ENCODE results near the gene MMP17.

Gene MMP17

GRCh38 chr12:131827961-131828534 lies at the start of gene MMP17:
MMP17 (plus strand) TSS chr12:131828393; CDS start chr12:131828495, 102 bp downstream.
- peaks cover 14% of the 10 kb centered on the region for H3K4me1 ChIP-seq (ENCODE audit: control insufficient read depth, insufficient read depth, low read length)
- H3K36me3 ChIP-seq (ENCODE audit: control insufficient read depth, insufficient read depth, low read length) = no peaks in the 10 kb centered on the region
- peak within 1 kb of the TSS; percentile 76 for H3K9ac ChIP-seq (ENCODE audit: low read length)
- H3K9me3 ChIP-seq (ENCODE audit: control insufficient read depth, insufficient read depth, low read depth, low read length) = no peaks in the 10 kb centered on the region
- H3K27ac ChIP-seq (ENCODE audit: low read depth, low read length) = no peak within 1 kb of the TSS
- H3K4me3 ChIP-seq (ENCODE audit: low read depth, low read length) = peak within 1 kb of the TSS; percentile 67
- H3K27me3 ChIP-seq (ENCODE audit: control insufficient read depth, insufficient read depth, low read length) = peaks cover 35% of the 10 kb centered on the region

GRCh38 chr12:131779027-131779426 lies 49.2 kb upstream of the MMP17 start:
- peaks cover 26% of the 10 kb centered on the region for H3K4me1 ChIP-seq (ENCODE audit: control insufficient read depth, insufficient read depth, low read length)
- H3K36me3 ChIP-seq (ENCODE audit: control insufficient read depth, insufficient read depth, low read length) = peaks cover 43% of the 10 kb centered on the region
- no peak overlapping the region for H3K9ac ChIP-seq (ENCODE audit: low read length)
- no peak overlapping the region for H3K4me3 ChIP-seq (ENCODE audit: low read depth, low read length)
- no peaks in the 10 kb centered on the region for H3K27me3 ChIP-seq (ENCODE audit: control insufficient read depth, insufficient read depth, low read length)
- H3K27ac ChIP-seq (ENCODE audit: low read depth, low read length) = no peak overlapping the region
- no peaks in the 10 kb centered on the region for H3K9me3 ChIP-seq (ENCODE audit: control insufficient read depth, insufficient read depth, low read depth, low read length)

- Histone ChIP-seq H3K4me3 (ENCODE audit: low read depth, low read length) (no peak overlapping the region), H3K9me3 (ENCODE audit: control insufficient read depth, insufficient read depth, low read depth, low read length) (no peaks in the 10 kb centered on the region), H3K36me3 (ENCODE audit: control insufficient read depth, insufficient read depth, low read length) (peaks cover 55% of the 10 kb centered on the region), H3K27me3 (ENCODE audit: control insufficient read depth, insufficient read depth, low read length) (no peaks in the 10 kb centered on the region), H3K4me1 (ENCODE audit: control insufficient read depth, insufficient read depth, low read length) (peaks cover 22% of the 10 kb centered on the region), H3K27ac (ENCODE audit: low read depth, low read length) (no peak overlapping the region), H3K9ac (ENCODE audit: low read length) (no peak overlapping the region)
These were observed 46.1 kb upstream of the MMP17 start for GRCh38 chr12:131782061-131782460.

DNA sequence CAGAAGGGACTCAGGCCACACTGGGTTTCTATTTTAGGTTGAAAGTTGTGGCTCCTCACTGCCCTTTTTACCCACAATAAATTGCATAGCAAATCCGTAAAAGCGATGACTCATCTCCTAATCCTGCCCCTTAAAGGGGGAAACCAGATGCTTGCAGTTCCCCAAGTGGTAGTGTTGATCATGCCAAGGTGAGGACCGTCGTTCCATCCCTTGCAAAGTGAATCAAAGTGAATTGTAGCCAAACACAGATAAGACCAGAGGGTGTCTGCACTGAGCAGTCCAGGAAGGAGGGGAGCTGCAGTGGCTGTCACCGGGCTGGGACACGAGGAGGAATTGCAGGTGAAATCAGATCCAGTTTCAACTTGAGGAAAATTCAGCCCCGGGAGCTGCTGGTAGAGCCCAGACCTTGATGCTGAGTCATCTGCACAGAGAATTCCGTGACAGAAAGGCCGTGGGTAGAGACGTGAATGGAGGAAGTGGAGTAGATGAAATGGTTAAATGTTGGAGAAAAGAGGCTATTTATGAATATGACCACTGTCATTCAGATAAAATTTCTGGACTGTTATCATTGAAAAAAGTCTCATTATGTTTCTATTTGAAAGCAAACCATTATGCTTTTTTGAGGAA lies 44.2 kb upstream of the MMP17 start:
- peaks cover 60% of the 10 kb centered on the region for H3K36me3 ChIP-seq (ENCODE audit: control insufficient read depth, insufficient read depth, low read length)
- no peak overlapping the region for H3K4me3 ChIP-seq (ENCODE audit: low read depth, low read length)
- H3K27ac ChIP-seq (ENCODE audit: low read depth, low read length) = no peak overlapping the region
- no peaks in the 10 kb centered on the region for H3K9me3 ChIP-seq (ENCODE audit: control insufficient read depth, insufficient read depth, low read depth, low read length)
- H3K4me1 ChIP-seq (ENCODE audit: control insufficient read depth, insufficient read depth, low read length) = peaks cover 22% of the 10 kb centered on the region
- H3K27me3 ChIP-seq (ENCODE audit: control insufficient read depth, insufficient read depth, low read length) = no peaks in the 10 kb centered on the region
- peak overlapping the region; percentile 35 for H3K9ac ChIP-seq (ENCODE audit: low read length)

DNA sequence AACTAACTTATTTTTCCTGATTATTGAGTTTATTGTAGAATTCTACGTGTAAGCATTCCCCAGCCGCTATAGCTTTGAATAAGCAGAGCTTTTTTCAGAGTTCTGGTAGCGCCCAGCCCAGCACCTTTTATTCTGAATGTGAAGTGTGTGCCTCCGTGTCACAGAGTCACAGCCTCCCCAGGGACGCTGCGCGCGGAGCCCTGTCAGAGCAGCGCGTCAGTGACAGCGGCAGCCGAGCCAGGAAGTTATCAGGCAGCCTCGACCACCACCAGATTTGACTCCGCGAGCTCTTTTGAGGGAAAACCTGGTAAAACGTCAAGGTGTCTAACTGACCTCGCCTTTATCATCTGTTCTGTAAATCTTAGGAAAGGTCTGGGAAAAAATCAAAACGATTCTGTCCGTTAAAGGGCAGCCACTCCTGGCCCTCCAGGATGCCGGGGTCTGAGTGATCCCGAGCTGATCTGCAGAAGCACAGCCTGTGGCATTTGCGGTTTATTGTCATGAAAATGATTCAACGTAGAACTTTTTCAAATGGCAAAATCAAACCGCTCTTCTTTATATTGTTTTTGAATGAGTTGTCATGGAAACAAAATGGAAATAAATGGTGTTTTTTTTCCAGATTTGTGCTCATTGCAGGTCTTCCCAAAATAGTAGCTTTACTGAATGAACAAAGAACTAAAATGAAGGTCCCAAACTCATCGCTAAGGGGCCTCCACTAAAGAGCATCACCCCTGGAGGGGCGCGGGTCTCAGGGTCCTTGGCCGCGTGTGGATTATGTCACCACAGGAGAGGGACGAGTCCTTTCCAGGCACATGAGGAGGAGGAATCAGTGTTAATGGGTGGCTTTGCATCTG lies 43.1 kb upstream of the MMP17 start:
- Histone ChIP-seq H3K9me3 (ENCODE audit: control insufficient read depth, insufficient read depth, low read depth, low read length) (no peaks in the 10 kb centered on the region), H3K27ac (ENCODE audit: low read depth, low read length) (no peak overlapping the region), H3K4me3 (ENCODE audit: low read depth, low read length) (no peak overlapping the region; the same call in 1 of the 2 replicates), H3K4me1 (ENCODE audit: control insufficient read depth, insufficient read depth, low read length) (peaks cover 22% of the 10 kb centered on the region), H3K36me3 (ENCODE audit: control insufficient read depth, insufficient read depth, low read length) (peaks cover 57% of the 10 kb centered on the region), H3K9ac (ENCODE audit: low read length) (no peak overlapping the region), H3K27me3 (ENCODE audit: control insufficient read depth, insufficient read depth, low read length) (no peaks in the 10 kb centered on the region)

DNA sequence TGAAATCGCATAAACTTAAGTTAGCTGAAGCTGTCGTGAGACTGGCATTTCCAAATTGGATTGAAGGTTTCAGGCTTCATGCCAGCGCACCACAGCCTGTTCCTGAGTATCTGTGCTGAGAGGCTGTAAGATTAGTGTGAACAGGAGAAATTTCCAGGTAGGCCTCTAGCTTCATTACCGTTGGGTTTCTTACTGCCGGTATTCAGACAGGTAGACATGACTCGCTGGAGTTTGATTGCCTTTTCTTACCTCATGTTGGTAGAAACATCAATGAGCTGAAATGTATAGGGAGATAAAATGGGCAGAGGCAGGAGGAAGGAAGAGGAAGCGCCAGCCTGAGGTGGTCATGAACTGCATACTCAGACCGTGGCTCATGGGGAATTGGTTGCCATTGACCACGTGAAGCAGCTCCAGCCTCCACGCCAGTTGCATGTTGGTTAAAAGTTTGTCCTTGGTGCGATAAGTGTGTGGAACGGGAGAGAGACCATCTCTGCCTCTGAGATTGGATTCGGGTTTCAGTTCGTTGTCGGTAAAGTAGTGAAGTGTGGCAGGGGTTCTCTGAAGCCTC lies 42.3 kb upstream of the MMP17 start:
- no peak overlapping the region for H3K27ac ChIP-seq (ENCODE audit: low read depth, low read length)
- H3K36me3 ChIP-seq (ENCODE audit: control insufficient read depth, insufficient read depth, low read length) = peaks cover 58% of the 10 kb centered on the region

DNA sequence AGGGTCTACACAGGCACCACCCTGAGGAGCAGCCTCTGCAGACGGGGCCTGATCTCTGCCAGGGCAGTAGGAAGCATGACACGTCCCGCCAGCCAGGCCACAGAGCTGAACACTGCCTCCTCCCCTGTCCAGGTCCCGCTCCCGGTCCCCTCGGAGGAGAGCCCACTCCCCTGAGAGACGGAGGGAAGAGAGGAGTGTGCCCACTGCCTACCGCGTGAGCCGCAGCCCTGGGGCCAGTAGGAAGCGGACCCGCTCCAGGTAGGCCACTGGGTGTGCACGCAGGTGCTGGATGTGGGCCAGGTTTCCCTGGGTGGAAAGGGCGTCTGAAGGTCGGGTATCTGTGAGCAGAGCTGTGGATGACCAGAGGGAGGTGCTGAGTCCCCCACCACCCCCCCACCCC lies 41.9 kb upstream of the MMP17 start:
- Histone ChIP-seq H3K27me3 (ENCODE audit: control insufficient read depth, insufficient read depth, low read length) (no peaks in the 10 kb centered on the region), H3K36me3 (ENCODE audit: control insufficient read depth, insufficient read depth, low read length) (peaks cover 59% of the 10 kb centered on the region), H3K4me3 (ENCODE audit: low read depth, low read length) (no peak overlapping the region), H3K9ac (ENCODE audit: low read length) (no peak overlapping the region), H3K4me1 (ENCODE audit: control insufficient read depth, insufficient read depth, low read length) (peaks cover 22% of the 10 kb centered on the region), H3K9me3 (ENCODE audit: control insufficient read depth, insufficient read depth, low read depth, low read length) (no peaks in the 10 kb centered on the region), H3K27ac (ENCODE audit: low read depth, low read length) (no peak overlapping the region)

More for the DNA sequence above, 42.3 kb upstream of the MMP17 start:
- Histone ChIP-seq H3K4me3 (ENCODE audit: low read depth, low read length) (no peak overlapping the region), H3K27me3 (ENCODE audit: control insufficient read depth, insufficient read depth, low read length) (no peaks in the 10 kb centered on the region), H3K4me1 (ENCODE audit: control insufficient read depth, insufficient read depth, low read length) (peaks cover 22% of the 10 kb centered on the region), H3K9ac (ENCODE audit: low read length) (no peak overlapping the region), H3K9me3 (ENCODE audit: control insufficient read depth, insufficient read depth, low read depth, low read length) (no peaks in the 10 kb centered on the region)

DNA sequence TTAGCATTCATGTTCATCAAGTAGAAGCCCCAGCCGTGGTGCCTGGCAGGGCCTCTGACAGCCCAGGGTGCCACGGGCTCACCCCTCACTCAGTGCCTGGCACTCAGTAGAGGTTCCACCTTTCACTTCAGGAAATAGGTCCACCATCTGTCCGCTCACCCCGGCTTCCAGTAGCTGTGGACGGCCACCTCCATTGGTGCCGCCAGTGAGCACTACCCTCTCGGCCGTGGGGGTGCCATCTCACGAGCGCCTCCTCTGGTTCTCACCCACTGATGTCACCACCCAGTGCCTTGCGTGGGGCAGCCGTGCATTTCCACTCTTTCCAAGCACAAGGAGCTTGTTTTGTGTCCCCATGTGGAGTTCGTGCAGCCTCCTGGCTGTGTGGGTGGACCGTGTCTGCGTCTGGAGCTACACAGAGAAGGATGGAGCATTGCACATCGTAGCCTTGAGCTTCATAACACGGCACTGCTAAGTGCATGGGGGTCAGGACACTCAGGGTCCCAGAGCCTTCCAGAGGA lies 41.0 kb upstream of the MMP17 start:
- Histone ChIP-seq H3K4me3 (ENCODE audit: low read depth, low read length) (no peak overlapping the region), H3K9me3 (ENCODE audit: control insufficient read depth, insufficient read depth, low read depth, low read length) (no peaks in the 10 kb centered on the region), H3K9ac (ENCODE audit: low read length) (no peak overlapping the region), H3K4me1 (ENCODE audit: control insufficient read depth, insufficient read depth, low read length) (peaks cover 22% of the 10 kb centered on the region), H3K27ac (ENCODE audit: low read depth, low read length) (no peak overlapping the region), H3K27me3 (ENCODE audit: control insufficient read depth, insufficient read depth, low read length) (no peaks in the 10 kb centered on the region), H3K36me3 (ENCODE audit: control insufficient read depth, insufficient read depth, low read length) (peaks cover 63% of the 10 kb centered on the region)

- H3K4me1 ChIP-seq (ENCODE audit: control insufficient read depth, insufficient read depth, low read length) = peaks cover 22% of the 10 kb centered on the region
- H3K9me3 ChIP-seq (ENCODE audit: control insufficient read depth, insufficient read depth, low read depth, low read length) = no peaks in the 10 kb centered on the region
- no peak overlapping the region for H3K4me3 ChIP-seq (ENCODE audit: low read depth, low read length)
- peaks cover 59% of the 10 kb centered on the region for H3K36me3 ChIP-seq (ENCODE audit: control insufficient read depth, insufficient read depth, low read length)
- no peak overlapping the region for H3K27ac ChIP-seq (ENCODE audit: low read depth, low read length)
- H3K9ac ChIP-seq (ENCODE audit: low read length) = no peak overlapping the region
- H3K27me3 ChIP-seq (ENCODE audit: control insufficient read depth, insufficient read depth, low read length) = no peaks in the 10 kb centered on the region
These were observed 40.1 kb upstream of the MMP17 start for GRCh38 chr12:131788070-131788469.

GRCh38 chr12:131789638-131790037 lies 38.6 kb upstream of the MMP17 start:
- Histone ChIP-seq H3K9ac (ENCODE audit: low read length) (no peak overlapping the region), H3K27me3 (ENCODE audit: control insufficient read depth, insufficient read depth, low read length) (no peaks in the 10 kb centered on the region)

More at GRCh38 chr12:131789638-131790037, 38.6 kb upstream of the MMP17 start:
- Histone ChIP-seq H3K4me1 (ENCODE audit: control insufficient read depth, insufficient read depth, low read length) (peaks cover 12% of the 10 kb centered on the region), H3K9me3 (ENCODE audit: control insufficient read depth, insufficient read depth, low read depth, low read length) (no peaks in the 10 kb centered on the region), H3K4me3 (ENCODE audit: low read depth, low read length) (no peak overlapping the region), H3K27ac (ENCODE audit: low read depth, low read length) (no peak overlapping the region), H3K36me3 (ENCODE audit: control insufficient read depth, insufficient read depth, low read length) (peaks cover 59% of the 10 kb centered on the region)
